CD14-positive monocyte (primary cell): ENCODE data around the gene FHIT. TPM values are rescaled to one million over a fixed set of nuclear protein-coding genes. Genes with fewer than 3 reads are reported as not detected.
A peak's percentile ranks its signal among the peaks of the same experiment; 100 is the strongest.

ENCODE experiments used
- DNase-seq, 3 donors: peaks; one replicate each; pipeline ENCODE4 v3.0.0-alpha.2; 2011 to 2022
- H2AFZ ChIP-seq: 2 replicates; pipeline ENCODE4 v1.6.0; 2012; ENCODE audit warnings: mild to moderate bottlenecking, low read depth, low read length, inconsistent platforms; ENCODE audit not compliant: insufficient read depth, poor library complexity, severe bottlenecking
- H3K27ac ChIP-seq, 2 donors: 1 replicate in 1 of 2; 2 replicates in 1 of 2; pipeline ENCODE4 v1.5.1; 2012 to 2013; ENCODE audit warnings: low read length in 2 of 2, control low read depth in 1 of 2, inconsistent platforms in 1 of 2, low read depth in 1 of 2, mild to moderate bottlenecking in 1 of 2
- H3K27me3 ChIP-seq, 2 donors: one replicate each; pipeline versions ENCODE4 v1.6.0 to v1.6.1; 2011 to 2013; ENCODE audit warnings: low read length in 2 of 2; ENCODE audit not compliant: control insufficient read depth in 2 of 2, insufficient read depth in 2 of 2
- H3K36me3 ChIP-seq, 2 donors: replicated peaks in 1 of 2; 1 replicate in 1 of 2; 2 replicates in 1 of 2; pipeline versions ENCODE4 v1.5.1 to v1.6.1; 2012 to 2013; ENCODE audit warnings: low read length in 2 of 2, control low read depth in 1 of 2, inconsistent platforms in 1 of 2, mild to moderate bottlenecking in 1 of 2; ENCODE audit not compliant: insufficient read depth in 2 of 2, control insufficient read depth in 1 of 2
- H3K4me1 ChIP-seq, 2 donors: 1 replicate in 1 of 2; 2 replicates in 1 of 2; pipeline versions ENCODE4 v1.5.1 to v1.6.1; 2012 to 2013; ENCODE audit warnings: low read length in 2 of 2, control low read depth in 1 of 2, inconsistent platforms in 1 of 2, mild to moderate bottlenecking in 1 of 2, moderate library complexity in 1 of 2; ENCODE audit not compliant: insufficient read depth in 2 of 2, control insufficient read depth in 1 of 2
- H3K4me2 ChIP-seq: replicated peaks from 2 replicates; pipeline ENCODE3; 2012; ENCODE audit warnings: low read length, moderate library complexity, mild to moderate bottlenecking; ENCODE audit not compliant: poor library complexity, severe bottlenecking; ENCODE audit errors: extremely low read depth
- H3K4me3 ChIP-seq, 3 experiments: fragments of 200-600 bp in 1 of 3; sonication (generic) in 1 of 3; replicated peaks in 1 of 3; 1 replicate in 2 of 3; 2 replicates in 1 of 3; pipeline ENCODE4 v1.5.1; 2011 to 2013; ENCODE audit warnings: low read length in 3 of 3, mild to moderate bottlenecking in 3 of 3, control low read depth in 2 of 3, low read depth in 2 of 3, inconsistent platforms in 1 of 3, moderate library complexity in 1 of 3
- H3K79me2 ChIP-seq: 2 replicates; pipeline ENCODE4 v1.6.0; 2012; ENCODE audit warnings: mild to moderate bottlenecking, control low read depth, inconsistent platforms, low read length, moderate library complexity; ENCODE audit not compliant: insufficient read depth
- H3K9ac ChIP-seq: 2 replicates; pipeline ENCODE4 v1.6.0; 2017; ENCODE audit warnings: low read length, mild to moderate bottlenecking; ENCODE audit not compliant: insufficient read depth, poor library complexity, severe bottlenecking
- H3K9me3 ChIP-seq, 2 donors: replicated peaks in 1 of 2; 1 replicate in 1 of 2; 2 replicates in 1 of 2; pipeline versions ENCODE4 v1.5.1 to v1.6.1; 2012 to 2013; ENCODE audit warnings: low read length in 2 of 2, control low read depth in 1 of 2; ENCODE audit not compliant: control insufficient read depth in 1 of 2, insufficient read depth in 1 of 2
- H4K20me1 ChIP-seq: 2 replicates; pipeline ENCODE4 v1.6.0; 2012; ENCODE audit warnings: mild to moderate bottlenecking, low read length, control low read depth, moderate library complexity; ENCODE audit not compliant: insufficient read depth
- H3K27ac Mint-ChIP-seq, 7 donors: one replicate each; pipeline ENCODE4 v1.8.0; 2020; ENCODE audit warnings: mild to moderate bottlenecking in 7 of 7, mixed read lengths in 7 of 7, moderate library complexity in 6 of 7, inconsistent platforms in 2 of 7
- H3K27me3 Mint-ChIP-seq, 3 donors: one replicate each; pipeline ENCODE4 v1.8.0; 2021 to 2022; ENCODE audit warnings: low read depth in 3 of 3, mild to moderate bottlenecking in 3 of 3, mixed read lengths in 3 of 3, moderate library complexity in 3 of 3, inconsistent platforms in 1 of 3
- H3K36me3 Mint-ChIP-seq, 2 donors: one replicate each; pipeline ENCODE4 v1.8.0; 2020; ENCODE audit warnings: mixed read lengths in 2 of 2, inconsistent platforms in 1 of 2, mild to moderate bottlenecking in 1 of 2
- H3K4me1 Mint-ChIP-seq: one replicate; pipeline ENCODE4 v1.8.0; 2020; ENCODE audit warnings: mild to moderate bottlenecking, mixed read lengths
- H3K4me3 Mint-ChIP-seq, 2 donors: one replicate each; pipeline ENCODE4 v1.8.0; 2020; ENCODE audit warnings: mild to moderate bottlenecking in 2 of 2, mixed read lengths in 2 of 2, moderate library complexity in 1 of 2
- H3K9me3 Mint-ChIP-seq, 7 donors: one replicate each; pipeline ENCODE4 v1.8.0; 2020 to 2022; ENCODE audit warnings: mixed read lengths in 7 of 7, mild to moderate bottlenecking in 6 of 7, moderate library complexity in 6 of 7, inconsistent platforms in 2 of 7
- WGBS: methylation state at CpG from one replicate; pipeline ENCODE4 v1.1.5; 2013; ENCODE audit warnings: missing lambda C conversion rate; ENCODE audit not compliant: insufficient coverage; 5-methylcytosine and 5-hydroxymethylcytosine counted together
- intact Hi-C, 2 donors: fragments of 100-400 bp; cut with micrococcal nuclease; formaldehyde crosslinking; loops; one replicate each; pipeline versions ENCODE4 v1.15.0 to v1.15.1; 2023
- polyA plus RNA-seq, 3 donors: library from polyadenylated mRNA; depleted of rRNA in 1 of 3; unstranded in 2 of 3; stranded (reverse) in 1 of 3; fragments of 300-500 nt in 2 of 3; fragments of >200 nt in 1 of 3; fragmentation: Illumina TruSeq in 2 of 3; gene quantifications; 1 replicate in 2 of 3; 2 replicates in 1 of 3; pipeline ENCODE4 v1.2.3, GENCODE V29; 2012 to 2021
- TF ChIP-seq, protein P1 (sequence below): fragments of 200-600 bp; IDR thresholded peaks from one replicate; pipeline ENCODE4 v1.8.0; 2022; ENCODE audit warnings: antibody characterized with exemption, mild to moderate bottlenecking

The FHIT gene
- polyA plus RNA-seq, 3 donors, result 1.7 to 3.4 (median 3.2) TPM

GRCh38 chr3:59908701-59909100 is 1342.6 kb downstream of the FHIT start:
- H3K36me3 Mint-ChIP-seq, result peaks cover 0 to 2% of the 10 kb centered on the region in 2 donors
- no peak for DNase-seq
- H3K4me2 ChIP-seq, result no peak overlapping the region
- H3K27ac ChIP-seq, result no peak overlapping the region
- H3K9me3 ChIP-seq, result peaks cover 0 to 3% of the 10 kb centered on the region in 2 donors
- no peaks in the 10 kb centered on the region for H3K27me3 ChIP-seq
- peaks cover 4% of the 10 kb centered on the region for H3K4me1 Mint-ChIP-seq
- H3K27ac Mint-ChIP-seq, result no peak overlapping the region
- intact Hi-C loops, result no loop called here
- H2AFZ ChIP-seq, result no peak overlapping the region
- H3K4me3 Mint-ChIP-seq, result no peak overlapping the region
- H3K79me2 ChIP-seq, result no peaks in the 10 kb centered on the region
- H4K20me1 ChIP-seq, result no peaks in the 10 kb centered on the region
- H3K4me3 ChIP-seq, result no peak overlapping the region
- H3K9me3 Mint-ChIP-seq, result peaks cover 2 to 13% (median 5%) of the 10 kb centered on the region in 7 donors
- TF ChIP-seq, protein P1, sequence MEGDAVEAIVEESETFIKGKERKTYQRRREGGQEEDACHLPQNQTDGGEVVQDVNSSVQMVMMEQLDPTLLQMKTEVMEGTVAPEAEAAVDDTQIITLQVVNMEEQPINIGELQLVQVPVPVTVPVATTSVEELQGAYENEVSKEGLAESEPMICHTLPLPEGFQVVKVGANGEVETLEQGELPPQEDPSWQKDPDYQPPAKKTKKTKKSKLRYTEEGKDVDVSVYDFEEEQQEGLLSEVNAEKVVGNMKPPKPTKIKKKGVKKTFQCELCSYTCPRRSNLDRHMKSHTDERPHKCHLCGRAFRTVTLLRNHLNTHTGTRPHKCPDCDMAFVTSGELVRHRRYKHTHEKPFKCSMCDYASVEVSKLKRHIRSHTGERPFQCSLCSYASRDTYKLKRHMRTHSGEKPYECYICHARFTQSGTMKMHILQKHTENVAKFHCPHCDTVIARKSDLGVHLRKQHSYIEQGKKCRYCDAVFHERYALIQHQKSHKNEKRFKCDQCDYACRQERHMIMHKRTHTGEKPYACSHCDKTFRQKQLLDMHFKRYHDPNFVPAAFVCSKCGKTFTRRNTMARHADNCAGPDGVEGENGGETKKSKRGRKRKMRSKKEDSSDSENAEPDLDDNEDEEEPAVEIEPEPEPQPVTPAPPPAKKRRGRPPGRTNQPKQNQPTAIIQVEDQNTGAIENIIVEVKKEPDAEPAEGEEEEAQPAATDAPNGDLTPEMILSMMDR, result no peak
- no peaks in the 10 kb centered on the region for H3K4me1 ChIP-seq
- 94% methylated on average over 2 of the region's 2 CpGs for WGBS
- H3K27me3 Mint-ChIP-seq, result no peaks in the 10 kb centered on the region
- no peak overlapping the region for H3K9ac ChIP-seq
- H3K36me3 ChIP-seq, result no peaks in the 10 kb centered on the region

- H3K4me3 Mint-ChIP-seq, result no peak overlapping the region
- no peak overlapping the region for H3K4me2 ChIP-seq
- peaks cover 2 to 13% (median 7%) of the 10 kb centered on the region in 7 donors for H3K9me3 Mint-ChIP-seq
- no peaks in the 10 kb centered on the region for H4K20me1 ChIP-seq
- 100% methylated on average over 2 of the region's 2 CpGs for WGBS
- H3K36me3 ChIP-seq, result no peaks in the 10 kb centered on the region
- H3K4me3 ChIP-seq, result no peak overlapping the region
- no peak for DNase-seq
- no peak overlapping the region for H3K27ac ChIP-seq
- no peak overlapping the region for H3K9ac ChIP-seq
- peak overlapping the region in 1 of 7 donors; percentile 51 for H3K27ac Mint-ChIP-seq
- peaks cover 4% of the 10 kb centered on the region for H3K4me1 Mint-ChIP-seq
- TF ChIP-seq, protein P1, result no peak
- H3K27me3 Mint-ChIP-seq, result no peaks in the 10 kb centered on the region
- peaks cover 0 to 2% of the 10 kb centered on the region in 2 donors for H3K36me3 Mint-ChIP-seq
- H3K27me3 ChIP-seq, result no peaks in the 10 kb centered on the region
- H3K4me1 ChIP-seq, result no peaks in the 10 kb centered on the region
- intact Hi-C loops, result no loop called here
- H2AFZ ChIP-seq, result no peak overlapping the region
- H3K79me2 ChIP-seq, result no peaks in the 10 kb centered on the region
- peaks cover 0 to 3% of the 10 kb centered on the region in 2 donors for H3K9me3 ChIP-seq
These were observed 1343.0 kb downstream of the FHIT start for GRCh38 chr3:59908280-59908679.
